ENCODE results near the gene SYT2.
"Not testable (repeated sequence)": the region's sequence is repeated elsewhere in the genome, so short reads cannot be mapped to it uniquely, and the experiment has no call there.

Gene SYT2

DNA sequence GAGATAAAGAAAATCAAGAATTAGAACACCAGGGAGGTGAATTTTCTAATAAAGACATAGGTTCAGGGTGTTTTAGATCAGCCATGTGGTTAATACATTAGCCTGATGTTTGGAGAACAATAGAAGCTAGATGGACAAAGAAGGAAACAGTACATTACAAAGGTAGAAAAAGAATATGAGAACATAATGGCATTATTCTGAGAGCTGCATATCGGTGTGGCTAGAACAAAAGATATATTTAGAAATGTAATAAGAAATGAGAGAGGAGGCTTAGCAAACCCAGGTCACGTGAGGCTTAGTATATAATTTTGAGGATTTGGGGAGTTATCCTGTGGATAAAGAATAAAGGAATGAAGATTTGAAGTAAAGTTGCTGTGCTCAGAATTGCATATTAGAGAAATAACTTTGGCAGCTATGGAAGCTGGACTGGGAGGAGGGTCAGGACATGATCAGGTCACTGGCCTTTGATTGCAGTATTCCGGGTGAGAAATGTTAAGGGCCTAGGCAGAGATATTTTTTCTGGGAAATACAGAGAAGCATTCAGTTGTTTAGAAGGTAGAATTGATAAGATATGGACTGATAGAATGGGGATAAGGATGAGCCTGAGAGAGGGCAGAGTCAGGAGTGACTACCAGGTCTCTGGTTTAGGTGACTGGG lies 164.5 kb downstream of the SYT2 start:
- DNase-seq (ENCODE audit: low read depth in 2 of 2), result not testable (repeated sequence)

GRCh38 chr1:202544766-202545449 lies 165.3 kb downstream of the SYT2 start:
- not testable (repeated sequence) for DNase-seq (ENCODE audit: low read depth in 2 of 2)

GRCh38 chr1:202543537-202543936 lies 166.7 kb downstream of the SYT2 start:
- not testable (repeated sequence) for DNase-seq (ENCODE audit: low read depth in 2 of 2)

DNA sequence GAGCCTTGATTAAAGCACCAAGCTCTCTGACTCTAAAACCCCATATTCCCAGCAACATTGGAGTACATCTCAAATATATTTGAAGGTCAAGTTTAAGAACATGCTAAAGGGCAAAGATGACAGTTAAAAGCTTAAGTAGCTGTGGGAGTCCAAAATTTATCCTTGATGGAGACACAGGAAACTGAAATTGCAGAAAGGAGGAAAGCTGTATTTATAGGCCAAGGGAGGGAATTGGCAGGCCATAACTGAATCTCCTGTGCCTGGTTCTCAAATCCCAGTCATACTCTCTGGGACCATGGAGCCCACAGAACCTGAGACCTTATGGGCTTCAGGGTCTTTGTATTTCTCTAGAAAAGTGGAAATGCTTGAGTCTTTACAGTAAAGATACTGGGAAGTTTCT lies 167.8 kb downstream of the SYT2 start:
- not testable (repeated sequence) for DNase-seq (ENCODE audit: low read depth in 2 of 2)

DNA sequence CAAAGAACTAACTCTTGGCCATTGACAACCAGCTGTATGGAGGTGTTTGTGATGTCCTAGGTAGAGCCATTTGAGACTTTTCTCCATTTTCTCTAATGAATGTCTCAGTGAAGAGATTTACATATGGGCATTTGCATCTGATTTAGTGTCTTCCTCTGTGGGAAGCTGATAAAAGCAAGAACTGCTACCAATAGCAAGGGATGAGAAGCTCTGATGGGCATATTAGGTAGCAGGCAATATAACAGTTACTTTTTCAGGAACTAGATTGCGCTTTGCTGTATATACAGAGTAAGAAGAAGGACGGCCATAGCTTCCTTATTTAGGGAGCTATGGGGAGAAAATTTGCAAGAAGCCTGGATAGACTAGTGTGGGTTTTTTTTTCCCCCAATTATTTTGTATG lies 169.4 kb downstream of the SYT2 start:
- not testable (repeated sequence) for DNase-seq (ENCODE audit: low read depth in 2 of 2)
